Mesodermal cell (in vitro differentiated cells): ENCODE measurements around the gene USP17L17.
"Not testable (repeated sequence)": the region's sequence is repeated elsewhere in the genome, so short reads cannot be mapped to it uniquely, and the experiment has no call there.

Experiments used
- H3K27ac ChIP-seq: 2 replicates; pipeline ENCODE4 v1.7.0; 2013; ENCODE audit warnings: mild to moderate bottlenecking, low read depth, low read length, moderate library complexity; ENCODE audit not compliant: severe bottlenecking
- H3K36me3 ChIP-seq: 2 replicates; pipeline ENCODE4 v1.7.1; 2013; ENCODE audit warnings: mild to moderate bottlenecking, low read length, moderate library complexity; ENCODE audit not compliant: control insufficient read depth, insufficient read depth
- H3K4me1 ChIP-seq: one replicate; pipeline ENCODE4 v1.7.1; 2013; ENCODE audit warnings: mild to moderate bottlenecking, low read length; ENCODE audit not compliant: insufficient read depth, control insufficient read depth, poor library complexity, severe bottlenecking
- H3K4me3 ChIP-seq: 2 replicates; pipeline ENCODE4 v1.7.0; 2013; ENCODE audit warnings: low read length, control low read depth, mild to moderate bottlenecking; ENCODE audit not compliant: insufficient read depth, poor library complexity, severe bottlenecking; ENCODE audit errors: extremely low read depth
- H3K9me3 ChIP-seq: 2 replicates; pipeline ENCODE4 v1.7.1; 2013; ENCODE audit warnings: mild to moderate bottlenecking, low read length, moderate library complexity; ENCODE audit not compliant: control insufficient read depth
- WGBS, 2 experiments: methylation state at CpG; one replicate each; pipeline ENCODE4 v1.1.5; 2013; ENCODE audit warnings: missing lambda C conversion rate in 2 of 2; ENCODE audit not compliant: insufficient coverage in 2 of 2; 5-methylcytosine and 5-hydroxymethylcytosine counted together

Gene USP17L17

DNA sequence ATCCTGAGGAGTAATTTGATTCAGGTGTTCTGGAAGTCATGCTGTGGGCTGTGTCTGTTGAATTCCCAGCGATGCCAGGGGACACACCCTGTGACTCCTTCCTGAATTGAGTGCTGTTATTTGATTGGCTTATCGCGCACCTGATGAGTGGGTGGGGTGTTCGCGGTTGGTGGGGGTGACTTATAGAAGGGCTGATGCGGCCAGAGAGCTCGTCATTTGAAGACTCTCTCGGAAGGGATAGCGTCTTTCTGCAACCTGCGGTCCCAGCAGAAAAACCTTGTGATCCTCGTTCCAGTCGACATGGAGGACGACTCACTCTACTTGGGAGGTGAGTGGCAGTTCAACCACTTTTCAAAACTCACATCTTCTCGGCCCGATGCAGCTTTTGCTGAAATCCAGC, 14.1 kb downstream of the USP17L17 start, which contains the start of gene USP17L20:
Gene USP17L20 (plus strand): TSS at position 301 of the 400 bp plus-strand sequence. CDS start 0 bp downstream, at position 301.
- not testable (repeated sequence) for H3K4me1 ChIP-seq, H3K9me3 ChIP-seq, H3K4me3 ChIP-seq, H3K27ac ChIP-seq, H3K36me3 ChIP-seq
- no CpG with 5 or more reads among the region's 15 CpGs for WGBS, 2 experiments

DNA sequence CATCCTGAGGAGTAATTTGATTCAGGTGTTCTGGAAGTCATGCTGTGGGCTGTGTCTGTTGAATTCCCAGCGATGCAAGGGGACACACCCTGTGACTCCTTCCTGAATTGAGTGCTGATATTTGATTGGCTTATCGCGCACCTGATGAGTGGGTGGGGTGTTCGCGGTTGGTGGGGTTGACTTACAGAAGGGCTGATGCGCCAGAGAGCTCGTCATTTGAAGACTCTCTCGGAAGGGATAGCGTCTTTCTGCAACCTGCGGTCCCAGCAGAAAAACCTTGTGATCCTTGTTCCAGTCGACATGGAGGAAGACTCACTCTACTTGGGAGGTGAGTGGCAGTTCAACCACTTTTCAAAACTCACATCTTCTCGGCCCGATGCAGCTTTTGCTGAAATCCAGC, 18.9 kb downstream of the USP17L17 start, which contains the start of gene USP17L21:
Gene USP17L21 (plus strand): TSS at position 301 of the 400 bp plus-strand sequence. CDS start 0 bp downstream, at position 301.
- H3K9me3 ChIP-seq, H3K4me1 ChIP-seq, H3K36me3 ChIP-seq, H3K4me3 ChIP-seq, H3K27ac ChIP-seq: not testable (repeated sequence)
- no CpG with 5 or more reads among the region's 13 CpGs for WGBS, 2 experiments

DNA sequence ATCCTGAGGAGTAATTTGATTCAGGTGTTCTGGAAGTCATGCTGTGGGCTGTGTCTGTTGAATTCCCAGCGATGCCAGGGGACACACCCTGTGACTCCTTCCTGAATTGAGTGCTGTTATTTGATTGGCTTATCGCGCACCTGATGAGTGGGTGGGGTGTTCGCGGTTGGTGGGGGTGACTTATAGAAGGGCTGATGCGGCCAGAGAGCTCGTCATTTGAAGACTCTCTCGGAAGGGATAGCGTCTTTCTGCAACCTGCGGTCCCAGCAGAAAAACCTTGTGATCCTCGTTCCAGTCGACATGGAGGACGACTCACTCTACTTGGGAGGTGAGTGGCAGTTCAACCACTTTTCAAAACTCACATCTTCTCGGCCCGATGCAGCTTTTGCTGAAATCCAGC, 23.6 kb downstream of the USP17L17 start, which contains the start of gene USP17L22:
Gene USP17L22 (plus strand): TSS at position 301 of the 400 bp plus-strand sequence. CDS start 0 bp downstream, at position 301.
- WGBS, 2 experiments, result no CpG with 5 or more reads among the region's 15 CpGs
- not testable (repeated sequence) for H3K4me1 ChIP-seq, H3K27ac ChIP-seq, H3K36me3 ChIP-seq, H3K4me3 ChIP-seq, H3K9me3 ChIP-seq

DNA sequence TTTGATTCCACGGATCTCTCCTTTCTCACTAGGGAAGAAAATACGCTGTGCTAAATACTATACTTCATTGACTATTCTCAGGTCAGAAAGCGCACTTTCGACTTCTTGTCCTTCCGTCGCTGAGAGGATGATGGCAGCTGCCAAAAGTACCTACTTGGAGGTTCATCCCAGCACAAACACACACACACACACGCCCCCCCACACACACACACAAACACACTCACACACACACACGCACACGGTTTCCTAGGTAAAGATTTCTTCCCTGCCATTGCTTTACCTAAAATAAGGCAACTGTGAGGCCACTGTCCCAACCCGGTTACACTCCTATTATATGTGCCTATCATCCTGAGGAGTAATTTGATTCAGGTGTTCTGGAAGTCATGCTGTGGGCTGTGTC, 28.0 kb downstream of the USP17L17 start:
- not testable (repeated sequence) for H3K27ac ChIP-seq, H3K36me3 ChIP-seq, H3K4me3 ChIP-seq, H3K4me1 ChIP-seq, H3K9me3 ChIP-seq
- WGBS, 2 experiments, result 57 to 74% methylated on average over 2 to 5 of the region's 10 CpGs
